K562 (cell line): ENCODE data around the gene TPRG1L. TPM values are rescaled to one million over a fixed set of nuclear protein-coding genes. Genes with fewer than 3 reads are reported as not detected.
A peak's percentile ranks its signal among the peaks of the same experiment; 100 is the strongest.
"Not testable (repeated sequence)": the region's sequence is repeated elsewhere in the genome, so short reads cannot be mapped to it uniquely, and the experiment has no call there.

Experiments
- ATAC-seq: fragments of 200-7000 bp; cut with Tn5 transposase; 3 replicates; pipeline ENCODE4 v1.9.1; 2020; ENCODE audit warnings: moderate library complexity
- BruUV-seq: library from RNA; stranded (reverse); fragments of 400-500 nt; replicated peaks from 2 replicates; lab custom pipeline; 2021; lab: Mats Ljungman, UMichigan
- CTCF ChIA-PET: fragments of 300-600 bp; formaldehyde crosslinking; extraction: SDS; loops from one replicate; lab custom pipeline; 2021; ENCODE audit warnings: low intra/inter-chr PET ratio; lab: Yijun Ruan, JAX
- POLR2A ChIA-PET: fragments of 300-600, 350-650 bp; sonication (Branson Sonifier 250); formaldehyde crosslinking; extraction: SDS; loops from one replicate; lab custom pipeline; 2021; ENCODE audit warnings: antibody characterized with exemption, inconsistent platforms; lab: Yijun Ruan, JAX
- DNase-seq, 4 experiments: peaks; one replicate each; pipeline versions ENCODE4 v3.0.0 to v3.0.0-alpha.2; 2011 to 2018; ENCODE audit warnings: low spot score in 3 of 4, mixed read lengths in 3 of 4; ENCODE audit errors: extremely low read depth in 1 of 4
- FAIRE-seq: peaks from 2 replicates; lab custom pipeline; 2011; peaks lifted over from hg19 to GRCh38; lab: Jason Lieb, UNC
- H2AFZ ChIP-seq: 2 replicates; pipeline ENCODE4 v1.6.0; 2011; ENCODE audit warnings: low read depth, low read length, control low read depth, inconsistent platforms
- H3K27ac ChIP-seq: fragments of 200-600 bp; 3 replicates; pipeline ENCODE4 v1.8.0; 2011; ENCODE audit warnings: low read depth, mild to moderate bottlenecking, control low read depth, inconsistent platforms, low read length, moderate library complexity, mixed read lengths; ENCODE audit errors: extremely low read depth
- H3K27me3 ChIP-seq, 2 experiments: fragments of 300-600 bp in 1 of 2; 2 replicates in 1 of 2; 3 replicates in 1 of 2; pipeline versions ENCODE4 v1.6.0 to v1.8.0; 2011; ENCODE audit warnings: inconsistent platforms in 2 of 2, low read length in 2 of 2, mild to moderate bottlenecking in 1 of 2, mixed read lengths in 1 of 2, moderate library complexity in 1 of 2; ENCODE audit not compliant: control insufficient read depth in 2 of 2, insufficient read depth in 2 of 2
- H3K36me3 ChIP-seq: fragments of 300-600 bp; 3 replicates; pipeline ENCODE4 v1.8.0; 2011; ENCODE audit warnings: mild to moderate bottlenecking, low read length, inconsistent platforms; ENCODE audit not compliant: control insufficient read depth, insufficient read depth
- H3K4me1 ChIP-seq, 2 experiments: fragments of 200-600 bp in 1 of 2; replicated peaks in 1 of 2; 2 replicates in 1 of 2; 3 replicates in 1 of 2; pipeline versions ENCODE4 v1.5.1 to v1.8.0; 2011; ENCODE audit warnings: inconsistent platforms in 2 of 2, low read length in 2 of 2, mild to moderate bottlenecking in 1 of 2, mixed read lengths in 1 of 2, moderate library complexity in 1 of 2; ENCODE audit not compliant: control insufficient read depth in 2 of 2, insufficient read depth in 2 of 2
- H3K4me2 ChIP-seq: 2 replicates; pipeline ENCODE4 v1.6.1; 2011; ENCODE audit warnings: low read length, control low read depth, inconsistent platforms, mixed read lengths; ENCODE audit not compliant: insufficient read depth
- H3K4me3 ChIP-seq: fragments of 200-600 bp; sonication (generic), shearing (Covaris generic); 2 replicates; pipeline ENCODE4 v1.5.1; 2016; ENCODE audit warnings: control low read depth, inconsistent platforms
- H3K79me2 ChIP-seq: fragments of 200-600 bp; 3 replicates; pipeline ENCODE4 v1.8.0; 2011; ENCODE audit warnings: low read length, inconsistent platforms; ENCODE audit not compliant: control insufficient read depth, insufficient read depth
- H3K9ac ChIP-seq, 2 experiments: 2 replicates each; pipeline versions ENCODE4 v1.6.0 to v1.6.1; 2011; ENCODE audit warnings: low read depth in 2 of 2, low read length in 2 of 2, control low read depth in 1 of 2, inconsistent platforms in 1 of 2, mild to moderate bottlenecking in 1 of 2, mixed read lengths in 1 of 2; ENCODE audit not compliant: insufficient read depth in 1 of 2
- H3K9me1 ChIP-seq: one replicate; pipeline ENCODE4 v1.6.0; 2011; ENCODE audit warnings: inconsistent platforms, mild to moderate bottlenecking, low read length, moderate library complexity; ENCODE audit not compliant: control insufficient read depth, insufficient read depth
- H3K9me3 ChIP-seq: replicated peaks from 2 replicates; pipeline ENCODE4 v1.5.1; 2011; ENCODE audit warnings: low read depth, low read length, inconsistent platforms; ENCODE audit not compliant: control insufficient read depth, insufficient read depth
- H4K20me1 ChIP-seq: replicated peaks from 2 replicates; pipeline ENCODE4 v1.6.1; 2011; ENCODE audit warnings: low read length, inconsistent platforms, mixed read lengths; ENCODE audit not compliant: control insufficient read depth, insufficient read depth
- EGR1 ChIP-seq: fragments of 450-650 bp; conservative IDR thresholded peaks from 2 replicates; pipeline ENCODE4 v1.6.1; 2017; ENCODE audit warnings: mild to moderate bottlenecking
- MYBL2 ChIP-seq, 2 experiments: fragments of 450-650 bp in 1 of 2; sonication (generic) in 1 of 2; formaldehyde crosslinking in 1 of 2; IDR thresholded peaks; 2 replicates each; pipeline versions ENCODE4 v1.6.1 to v1.8.1; 2017 to 2022; ENCODE audit warnings: borderline replicate concordance in 1 of 2, inconsistent platforms in 1 of 2, low read depth in 1 of 2, mild to moderate bottlenecking in 1 of 2, missing genetic modification reagents in 1 of 2, moderate library complexity in 1 of 2
- WGBS: fragments of 100-300 bp; shearing (Covaris generic); methylation state at CpG from one replicate; pipeline ENCODE4 v1.1.6; 2016; ENCODE audit warnings: low coverage, mixed read lengths; ENCODE audit not compliant: insufficient coverage; ENCODE audit errors: missing lambda C conversion rate; 5-methylcytosine and 5-hydroxymethylcytosine counted together
- in situ Hi-C: fragments of 300-500 bp; cut with MboI; formaldehyde crosslinking; loops from 4 replicates; pipeline ENCODE4 v1.15.0; 2018; ENCODE audit warnings: inconsistent platforms, mixed read lengths
- intact Hi-C: fragments of 100-400 bp; cut with micrococcal nuclease; formaldehyde crosslinking; loops from 2 replicates; pipeline ENCODE4 v1.14.2; 2022
- polyA plus RNA-seq, 8 experiments: library from polyadenylated mRNA; depleted of rRNA in 4 of 8; stranded (reverse) in 5 of 8; unstranded in 3 of 8; fragments of >200 nt; fragmentation: Nextera tagmentation in 2 of 8; fragmentation: Illumina TruSeq in 1 of 8; extraction: Ambion mirVana in 2 of 8; extraction: Trizol in 1 of 8; gene quantifications; 2 replicates each; pipeline versions ENCODE4 v1.2.1 to v1.2.3, GENCODE V29; 2011 to 2014; ENCODE audit warnings: inconsistent platforms in 1 of 8, missing spikeins in 1 of 8
- total RNA-seq, 7 experiments: library from RNA; depleted of rRNA in 6 of 7; stranded (reverse); fragments of >200 nt in 6 of 7; fragmentation: Illumina TruSeq in 2 of 7; extraction: Trizol in 2 of 7; gene quantifications; 2 replicates each; pipeline versions ENCODE4 v1.2.1 to v1.2.3, GENCODE V29; 2011 to 2021; ENCODE audit warnings: low replicate concordance in 1 of 7
- TF ChIP-seq, protein P1 (sequence below): sonication (generic); formaldehyde crosslinking; IDR thresholded peaks from 2 replicates; pipeline ENCODE4 v1.9.0; 2022; ENCODE audit warnings: mild to moderate bottlenecking, missing genetic modification reagents
- TF ChIP-seq, protein P2 (sequence below): fragments of 450-650 bp; IDR thresholded peaks from 2 replicates; pipeline ENCODE4 v1.6.1; 2014; ENCODE audit warnings: low read depth, mild to moderate bottlenecking, moderate library complexity, borderline replicate concordance

Gene TPRG1L
- total and polyA plus RNA-seq, 9 of the 15 experiments (the other 6 are each of a cell fraction or from before 2014, with no cell fraction given), result 1.6 to 11.0 (median 6.2) TPM

GRCh38 chr1:3585353-3585868 is 39.4 kb upstream of the TPRG1L start:
- BruUV-seq, result not testable (repeated sequence)
- TF ChIP-seq EGR1, result 0 out of 2 replicates have a peak, but pooled peaks have one; percentile 11
- TF ChIP-seq, protein P1, sequence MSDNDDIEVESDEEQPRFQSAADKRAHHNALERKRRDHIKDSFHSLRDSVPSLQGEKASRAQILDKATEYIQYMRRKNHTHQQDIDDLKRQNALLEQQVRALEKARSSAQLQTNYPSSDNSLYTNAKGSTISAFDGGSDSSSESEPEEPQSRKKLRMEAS (CRISPR knock-in tag), result 0 out of 2 replicates have a peak, but pooled peaks have one; percentile 18
- TF ChIP-seq, all 486 proteins: peak for 2; not testable (repeated sequence) for 484
- H4K20me1 ChIP-seq, H3K79me2 ChIP-seq, H3K4me2 ChIP-seq, H3K9me1 ChIP-seq, H3K4me3 ChIP-seq, DNase-seq, H2AFZ ChIP-seq, H3K9ac ChIP-seq, in situ Hi-C loops, H3K9me3 ChIP-seq, ATAC-seq, POLR2A ChIA-PET, H3K36me3 ChIP-seq, intact Hi-C loops, CTCF ChIA-PET, H3K27ac ChIP-seq, H3K4me1 ChIP-seq: not testable (repeated sequence)
- H3K27me3 ChIP-seq, result peaks cover 5 to 25% of the 10 kb centered on the region in 2 experiments; a peak in 3 of 5 replicates
- 3% methylated on average over 6 of the region's 6 CpGs for WGBS
- FAIRE-seq, result peak; percentile 75

GRCh38 chr1:3585940-3586568 is 38.8 kb upstream of the TPRG1L start:
- DNase-seq (no peak), FAIRE-seq (no peak), ATAC-seq (no peak)
- peaks cover 4% of the 10 kb centered on the region; the same call in 1 of the 2 replicates for H3K9me3 ChIP-seq
- peaks cover 0 to 11% of the 10 kb centered on the region in 2 experiments; a peak in 2 of 5 replicates for H3K4me1 ChIP-seq
- H4K20me1 ChIP-seq, result 0 out of 2 replicates have a peak, but pooled peaks cover 5% of the 10 kb centered on the region
- ChIA-PET CTCF (no interaction called here), POLR2A (no interaction called here)
- H3K9me1 ChIP-seq, result no peaks in the 10 kb centered on the region
- WGBS, result 13% methylated on average over 19 of the region's 19 CpGs
- TF ChIP-seq, protein P1 (CRISPR knock-in tag), result peak; percentile 72; the same call in 1 of the 2 replicates
- TF ChIP-seq, protein P2, sequence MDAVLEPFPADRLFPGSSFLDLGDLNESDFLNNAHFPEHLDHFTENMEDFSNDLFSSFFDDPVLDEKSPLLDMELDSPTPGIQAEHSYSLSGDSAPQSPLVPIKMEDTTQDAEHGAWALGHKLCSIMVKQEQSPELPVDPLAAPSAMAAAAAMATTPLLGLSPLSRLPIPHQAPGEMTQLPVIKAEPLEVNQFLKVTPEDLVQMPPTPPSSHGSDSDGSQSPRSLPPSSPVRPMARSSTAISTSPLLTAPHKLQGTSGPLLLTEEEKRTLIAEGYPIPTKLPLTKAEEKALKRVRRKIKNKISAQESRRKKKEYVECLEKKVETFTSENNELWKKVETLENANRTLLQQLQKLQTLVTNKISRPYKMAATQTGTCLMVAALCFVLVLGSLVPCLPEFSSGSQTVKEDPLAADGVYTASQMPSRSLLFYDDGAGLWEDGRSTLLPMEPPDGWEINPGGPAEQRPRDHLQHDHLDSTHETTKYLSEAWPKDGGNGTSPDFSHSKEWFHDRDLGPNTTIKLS, result no peak
- TF ChIP-seq EGR1, result 0 out of 2 replicates have a peak, but pooled peaks have one; percentile 15
- TF ChIP-seq MYBL2 (IDR thresholded peaks at IDR 0.05; ENCODE audit: low read depth), result no peak
- TF ChIP-seq MYBL2 (CRISPR knock-in tag; IDR thresholded peaks at IDR 0.05; ENCODE audit: borderline replicate concordance), result peak; percentile 30; the same call in 1 of the 2 replicates
- BruUV-seq, result no TSS peak
- no peak overlapping the region for H2AFZ ChIP-seq
- H3K79me2 ChIP-seq, result no peaks in the 10 kb centered on the region
- peaks cover 11 to 31% of the 10 kb centered on the region in 2 experiments; a peak in 3 of 5 replicates for H3K27me3 ChIP-seq
- H3K9ac ChIP-seq, result no peak overlapping the region
- intact Hi-C loops, result no loop called here
- no peaks in the 10 kb centered on the region for H3K36me3 ChIP-seq
- in situ Hi-C loops, result no loop called here
- H3K4me3 ChIP-seq, result no peak overlapping the region
- H3K4me2 ChIP-seq, result no peak overlapping the region
- no peak overlapping the region for H3K27ac ChIP-seq
